Glutamatergic neuron (in vitro differentiated cells): Measurements from ENCODE around the gene MIEF1. TPM values are rescaled to one million over a fixed set of nuclear protein-coding genes. Genes with fewer than 3 reads are reported as not detected.
A peak's percentile ranks its signal among the peaks of the same experiment; 100 is the strongest.

Experiments used
- DNase-seq: peaks from one replicate; pipeline ENCODE4 v3.0.0; 2022
- H3K27ac Mint-ChIP-seq: one replicate; pipeline ENCODE4 v1.8.0; 2020; ENCODE audit warnings: mild to moderate bottlenecking, mixed read lengths, inconsistent platforms; ENCODE audit not compliant: unreplicated experiment
- H3K27me3 Mint-ChIP-seq: one replicate; pipeline ENCODE4 v1.8.0; 2020; ENCODE audit warnings: mild to moderate bottlenecking, moderate library complexity, mixed read lengths, inconsistent platforms; ENCODE audit not compliant: unreplicated experiment
- H3K36me3 Mint-ChIP-seq: one replicate; pipeline ENCODE4 v1.8.0; 2020; ENCODE audit warnings: mild to moderate bottlenecking, mixed read lengths, inconsistent platforms; ENCODE audit not compliant: unreplicated experiment
- H3K4me1 Mint-ChIP-seq: one replicate; pipeline ENCODE4 v1.8.0; 2020; ENCODE audit warnings: mild to moderate bottlenecking, low read depth, mixed read lengths, inconsistent platforms; ENCODE audit not compliant: unreplicated experiment
- H3K4me3 Mint-ChIP-seq: one replicate; pipeline ENCODE4 v1.8.0; 2020; ENCODE audit warnings: mild to moderate bottlenecking, mixed read lengths, inconsistent platforms; ENCODE audit not compliant: unreplicated experiment
- H3K9me3 Mint-ChIP-seq: one replicate; pipeline ENCODE4 v1.8.0; 2020; ENCODE audit warnings: mild to moderate bottlenecking, moderate library complexity, mixed read lengths, inconsistent platforms; ENCODE audit not compliant: unreplicated experiment
- CTCF ChIP-seq: fragments of 200-600 bp; sonication (generic); IDR thresholded peaks from one replicate; pipeline ENCODE4 v1.5.0; 2021; ENCODE audit not compliant: partially characterized antibody, unreplicated experiment
- total RNA-seq: library from RNA; stranded (reverse); fragmentation: NEBNext Ultra II Directional; extraction: Animal tissue kit (Norgen Biotek cat#: 25700); gene quantifications from one replicate; pipeline ENCODE4 v1.2.1, GENCODE V29; 2021; ENCODE audit not compliant: unreplicated experiment

The MIEF1 gene
- total RNA-seq, 1 donor from 2014 or later, result 40.0 TPM

DNA sequence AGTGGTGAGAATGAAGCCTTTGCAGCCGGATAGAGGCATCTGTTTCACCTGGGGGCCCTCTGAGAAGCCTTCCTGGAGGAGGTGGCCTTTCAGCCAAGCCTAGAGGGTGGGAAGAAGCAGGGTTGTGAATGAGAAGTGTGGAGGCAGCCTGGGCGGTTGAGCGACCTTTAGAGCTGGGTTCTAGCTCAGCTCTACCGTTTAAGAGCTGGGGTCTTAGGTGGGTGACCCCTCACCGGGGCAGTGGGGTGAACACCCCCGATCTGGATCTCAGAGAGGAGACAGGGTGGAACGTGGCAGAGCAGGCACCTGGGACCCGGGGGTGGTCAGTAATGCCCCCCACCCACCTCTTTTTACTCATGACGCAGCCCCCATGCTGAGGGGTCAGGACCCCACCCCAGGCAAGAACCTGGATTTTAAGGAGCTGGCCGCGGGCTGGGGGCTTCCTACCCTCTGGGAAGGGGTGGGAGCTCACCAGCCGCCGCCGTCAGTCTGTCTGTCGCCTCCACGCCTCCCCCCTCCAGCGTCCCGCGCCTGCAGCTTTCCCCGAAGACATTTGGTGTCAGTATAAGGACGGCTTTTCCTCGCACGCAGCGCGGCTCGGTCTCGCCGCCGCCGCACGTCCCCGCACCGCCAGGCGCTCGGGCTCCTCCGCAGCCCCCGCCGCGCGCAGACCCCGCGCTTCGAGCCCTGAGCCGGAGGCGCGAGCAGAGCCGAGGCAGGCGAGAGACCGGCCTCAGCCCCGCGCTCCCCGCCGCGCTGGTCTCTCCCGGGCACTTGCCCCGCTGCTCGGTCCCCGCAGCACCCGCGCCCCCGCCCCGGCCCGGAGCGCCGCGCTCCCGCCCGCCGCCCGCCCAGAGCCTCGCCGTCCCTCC lies 55.1 kb downstream of the MIEF1 start:
- no peak for TF ChIP-seq CTCF
- Mint-ChIP-seq H3K36me3 (no peaks in the 10 kb centered on the region), H3K9me3 (no peaks in the 10 kb centered on the region), H3K27me3 (peaks cover 8% of the 10 kb centered on the region), H3K4me1 (peaks cover 1% of the 10 kb centered on the region), H3K27ac (no peak overlapping the region), H3K4me3 (peak overlapping the region; percentile 52)
- peak; percentile 59 for DNase-seq

DNA sequence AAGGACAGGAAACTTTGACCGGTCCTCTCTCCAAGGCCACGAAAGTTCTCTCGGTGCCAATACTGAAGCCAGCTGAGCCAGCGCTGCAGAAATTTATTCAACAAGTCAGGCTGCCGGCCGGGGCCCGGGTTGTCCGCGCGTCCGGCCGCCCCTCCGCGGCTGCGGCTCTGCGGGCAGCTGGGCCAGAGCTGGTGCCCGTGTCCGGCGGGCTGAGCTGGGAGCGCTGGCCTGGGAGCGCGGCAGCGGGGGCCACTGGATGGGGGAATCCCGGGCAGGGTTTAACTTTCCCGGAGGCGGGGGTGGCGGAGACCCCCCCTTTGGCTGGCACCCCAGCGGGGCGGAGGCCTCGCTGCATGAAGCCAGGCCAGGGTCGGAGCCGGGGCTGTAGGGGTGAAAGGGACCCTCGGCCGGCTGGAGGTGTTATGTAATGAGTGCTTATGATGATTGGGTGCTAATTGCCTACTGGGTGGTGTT lies 56.2 kb downstream of the MIEF1 start:
- Mint-ChIP-seq H3K36me3 (no peaks in the 10 kb centered on the region), H3K9me3 (no peaks in the 10 kb centered on the region), H3K27me3 (peaks cover 8% of the 10 kb centered on the region), H3K4me3 (peak overlapping the region; percentile 75), H3K27ac (no peak overlapping the region), H3K4me1 (peaks cover 1% of the 10 kb centered on the region)
- no peak for TF ChIP-seq CTCF
- DNase-seq, result no peak

GRCh38 chr22:39558950-39559349 lies 56.9 kb downstream of the MIEF1 start:
- peak overlapping the region; percentile 65 for H3K4me3 Mint-ChIP-seq
- H3K36me3 Mint-ChIP-seq, result no peaks in the 10 kb centered on the region
- peaks cover 8% of the 10 kb centered on the region for H3K27me3 Mint-ChIP-seq
- no peaks in the 10 kb centered on the region for H3K9me3 Mint-ChIP-seq
- no peak for TF ChIP-seq CTCF
- DNase-seq, result no peak
- no peak overlapping the region for H3K27ac Mint-ChIP-seq
- H3K4me1 Mint-ChIP-seq, result peaks cover 1% of the 10 kb centered on the region

- Mint-ChIP-seq H3K27ac (no peak overlapping the region), H3K27me3 (peaks cover 8% of the 10 kb centered on the region), H3K36me3 (no peaks in the 10 kb centered on the region), H3K4me1 (peaks cover 1% of the 10 kb centered on the region), H3K4me3 (no peak overlapping the region), H3K9me3 (no peaks in the 10 kb centered on the region)
- TF ChIP-seq CTCF, result peak; percentile 62
- peak; percentile 52 for DNase-seq
Observed at GRCh38 chr22:39559456-39560105, 57.5 kb downstream of the MIEF1 start.

- peaks cover 1% of the 10 kb centered on the region for H3K4me1 Mint-ChIP-seq
- H3K27me3 Mint-ChIP-seq, result peaks cover 8% of the 10 kb centered on the region
- no peaks in the 10 kb centered on the region for H3K9me3 Mint-ChIP-seq
- no peaks in the 10 kb centered on the region for H3K36me3 Mint-ChIP-seq
- no peak overlapping the region for H3K27ac Mint-ChIP-seq
- no peak overlapping the region for H3K4me3 Mint-ChIP-seq
- TF ChIP-seq CTCF, result no peak
- no peak for DNase-seq
Observed at GRCh38 chr22:39560127-39560526, 58.0 kb downstream of the MIEF1 start.
